Gastroesophageal sphincter (tissue), 4 donors: ENCODE measurements around the gene SCG2. TPM values are rescaled to one million over a fixed set of nuclear protein-coding genes. Genes with fewer than 3 reads are reported as not detected.

ENCODE experiments used
- ATAC-seq: fragments of 150-250 bp; one replicate; pipeline ENCODE4 v1.9.1; 2016; ENCODE audit warnings: mild to moderate bottlenecking, moderate library complexity
- H3K27ac ChIP-seq, 4 donors: fragments of 200-600 bp; sonication (generic) in 3 of 4; 1 replicate in 3 of 4; 2 replicates in 1 of 4; pipeline ENCODE4 v1.5.1; 2016 to 2019
- H3K27me3 ChIP-seq: fragments of 200-600 bp; sonication (generic); one replicate; pipeline ENCODE4 v1.5.1; 2019
- H3K36me3 ChIP-seq, 2 donors: fragments of 200-600 bp; sonication (generic); one replicate each; pipeline ENCODE4 v1.5.1; 2019; ENCODE audit warnings: control low read depth in 1 of 2
- H3K4me1 ChIP-seq, 3 donors: fragments of 200-600 bp; sonication (generic); 1 replicate in 2 of 3; 2 replicates in 1 of 3; pipeline ENCODE4 v1.5.1; 2016 to 2019; ENCODE audit warnings: control low read depth in 2 of 3
- H3K4me3 ChIP-seq, 2 donors: fragments of 200-600 bp; sonication (generic); one replicate each; pipeline ENCODE4 v1.5.1; 2019; ENCODE audit warnings: mild to moderate bottlenecking in 1 of 2, moderate library complexity in 1 of 2
- H3K9me3 ChIP-seq, 3 donors: fragments of 200-600 bp; sonication (generic); one replicate each; pipeline ENCODE4 v1.5.1; 2017 to 2019; ENCODE audit warnings: control low read depth in 2 of 3
- CTCF ChIP-seq, 4 experiments: fragments of 200-600 bp in 2 of 4; fragments of 450-650 bp in 2 of 4; sonication (generic) in 1 of 4; IDR thresholded peaks; one replicate each; pipeline ENCODE4 v1.5.1; 2017 to 2019; ENCODE audit warnings: antibody characterized with exemption in 4 of 4, mild to moderate bottlenecking in 2 of 4, moderate library complexity in 2 of 4
- EP300 ChIP-seq: sonication (generic); formaldehyde crosslinking; IDR thresholded peaks from one replicate; pipeline ENCODE4 v1.6.1; 2017; ENCODE audit warnings: antibody characterized with exemption, mild to moderate bottlenecking
- POLR2A ChIP-seq, 2 donors: fragments of 450-650 bp; IDR thresholded peaks; one replicate each; pipeline ENCODE4 v1.6.1; 2017; ENCODE audit warnings: antibody characterized with exemption in 2 of 2, mild to moderate bottlenecking in 2 of 2, moderate library complexity in 1 of 2
- POLR2AphosphoS5 ChIP-seq: sonication (generic); formaldehyde crosslinking; IDR thresholded peaks from one replicate; pipeline ENCODE4 v1.6.1; 2017; ENCODE audit warnings: antibody characterized with exemption
- WGBS, 2 donors: methylation state at CpG; one replicate each; pipeline ENCODE4 v1.1.5; 2018; ENCODE audit warnings: low coverage in 1 of 2; 5-methylcytosine and 5-hydroxymethylcytosine counted together
- total RNA-seq, 4 donors: library from RNA; depleted of rRNA; stranded (reverse); fragments of >200 nt; gene quantifications; one replicate each; pipeline ENCODE4 v1.1.0, GENCODE V29; 2016

SCG2 gene
- total RNA-seq, 4 donors from 2014 or later, result 0.78 to 8.4 (median 3.5) TPM

GRCh38 chr2:223621901-223622300 lies 19.7 kb upstream of the SCG2 start:
- no peaks in the 10 kb centered on the region for H3K36me3 ChIP-seq
- H3K9me3 ChIP-seq, result no peaks in the 10 kb centered on the region
- no peaks in the 10 kb centered on the region for H3K4me1 ChIP-seq
- no peak for TF ChIP-seq POLR2AphosphoS5
- 56 to 62% methylated on average over 7 of the region's 7 CpGs for WGBS, 2 donors
- no peak overlapping the region for H3K4me3 ChIP-seq
- no peaks in the 10 kb centered on the region for H3K27me3 ChIP-seq
- no peak overlapping the region for H3K27ac ChIP-seq
- ATAC-seq, result no peak

GRCh38 chr2:223619486-223620129 lies 17.4 kb upstream of the SCG2 start:
- WGBS, 2 donors, result 87 to 89% methylated on average over 3 to 4 of the region's 7 CpGs
- H3K27me3 ChIP-seq, result no peaks in the 10 kb centered on the region

GRCh38 chr2:223618172-223619035 lies 16.2 kb upstream of the SCG2 start:
- Histone ChIP-seq H3K9me3 (no peaks in the 10 kb centered on the region), H3K27ac (no peak overlapping the region), H3K27me3 (no peaks in the 10 kb centered on the region), H3K4me1 (peaks cover 0 to 4% (median under 1%) of the 10 kb centered on the region in 3 donors), H3K4me3 (no peak overlapping the region), H3K36me3 (no peaks in the 10 kb centered on the region)
- TF ChIP-seq POLR2AphosphoS5 (no peak), POLR2A (IDR thresholded peaks at IDR 0.05) (no peak), EP300 (no peak), CTCF (IDR thresholded peaks at IDR 0.05) (no peak)
- 31 to 43% methylated on average over 10 to 12 of the region's 13 CpGs for WGBS, 2 donors
- no peak for ATAC-seq

More at GRCh38 chr2:223619486-223620129, 17.4 kb upstream of the SCG2 start:
- no peak for TF ChIP-seq POLR2A (IDR thresholded peaks at IDR 0.05)
- no peak for TF ChIP-seq CTCF (IDR thresholded peaks at IDR 0.05)
- TF ChIP-seq EP300, result no peak
- TF ChIP-seq POLR2AphosphoS5, result no peak
- H3K4me1 ChIP-seq, result no peaks in the 10 kb centered on the region
- no peaks in the 10 kb centered on the region for H3K36me3 ChIP-seq
- no peak for ATAC-seq
- H3K9me3 ChIP-seq, result no peaks in the 10 kb centered on the region
- no peak overlapping the region for H3K4me3 ChIP-seq
- no peak overlapping the region for H3K27ac ChIP-seq

- H3K27me3 ChIP-seq, result no peaks in the 10 kb centered on the region
- H3K36me3 ChIP-seq, result no peaks in the 10 kb centered on the region
- no peak for ATAC-seq
- H3K27ac ChIP-seq, result no peak overlapping the region
- WGBS, 2 donors, result 100% methylated on average over 1 of the region's 1 CpG; no CpG with 5 or more reads in 1 of the 2 donors
- no peaks in the 10 kb centered on the region for H3K9me3 ChIP-seq
- no peak overlapping the region for H3K4me3 ChIP-seq
- TF ChIP-seq POLR2A (IDR thresholded peaks at IDR 0.05) (no peak), EP300 (no peak), CTCF (IDR thresholded peaks at IDR 0.05) (no peak), POLR2AphosphoS5 (no peak)
- H3K4me1 ChIP-seq, result peaks cover 0 to 15% (median 3%) of the 10 kb centered on the region in 3 donors
Measured at GRCh38 chr2:223614534-223614933, 12.4 kb upstream of the SCG2 start.

GRCh38 chr2:223613017-223613950 lies 11.1 kb upstream of the SCG2 start:
- ATAC-seq, result peak; percentile 99
- peak overlapping the region; percentile 19 to 40 for H3K4me3 ChIP-seq
- H3K27ac ChIP-seq, result peak overlapping the region; percentile 71 to 84 (median 81)

More at GRCh38 chr2:223613017-223613950, 11.1 kb upstream of the SCG2 start:
- TF ChIP-seq POLR2A (IDR thresholded peaks at IDR 0.05) (no peak), CTCF (IDR thresholded peaks at IDR 0.05) (peak in 1 of 4 experiments; percentile 40), POLR2AphosphoS5 (peak; percentile 59)
- Histone ChIP-seq H3K9me3 (no peaks in the 10 kb centered on the region), H3K4me1 (peaks cover 0 to 15% (median 3%) of the 10 kb centered on the region in 3 donors), H3K27me3 (no peaks in the 10 kb centered on the region), H3K36me3 (no peaks in the 10 kb centered on the region)
- WGBS, 2 donors, result 9% methylated on average over 9 to 13 of the region's 35 CpGs
